Cardiac fibroblast (primary cell): Measurements from ENCODE around the gene GGT5.
"Not testable (repeated sequence)": the region's sequence is repeated elsewhere in the genome, so short reads cannot be mapped to it uniquely, and the experiment has no call there.

Experiments used
- DNase-seq, 2 donors: peaks; one replicate each; pipeline versions ENCODE4 v3.0.0 to v3.0.0-alpha.2; 2010; ENCODE audit warnings: low read depth in 2 of 2
- H3K4me3 ChIP-seq, 2 donors: replicated peaks in 1 of 2; 1 replicate in 1 of 2; 2 replicates in 1 of 2; pipeline ENCODE4 v1.5.1; 2011; ENCODE audit warnings: low read depth in 2 of 2, low read length in 2 of 2, mild to moderate bottlenecking in 2 of 2, moderate library complexity in 1 of 2
- CTCF ChIP-seq: IDR thresholded peaks from one replicate; pipeline ENCODE4 v1.5.1; 2011; ENCODE audit warnings: low read depth, mild to moderate bottlenecking, low read length, inconsistent platforms

The GGT5 gene

GRCh38 chr22:24184057-24184798 lies 60.7 kb downstream of the GGT5 start:
- no peak overlapping the region for H3K4me3 ChIP-seq
- DNase-seq, result no peak
- TF ChIP-seq CTCF, result no peak

GRCh38 chr22:24183321-24184031 lies 61.4 kb downstream of the GGT5 start:
- DNase-seq, result no peak
- TF ChIP-seq CTCF, result no peak
- no peak overlapping the region for H3K4me3 ChIP-seq

- not testable (repeated sequence) for DNase-seq, H3K4me3 ChIP-seq
These were observed 62.0 kb downstream of the GGT5 start for GRCh38 chr22:24182900-24183246.

GRCh38 chr22:24181996-24182899 lies 62.6 kb downstream of the GGT5 start:
- DNase-seq, result no peak
- peak; percentile 22 for TF ChIP-seq CTCF
- H3K4me3 ChIP-seq, result peak overlapping the region in 1 of 2 donors; percentile 30

GRCh38 chr22:24181088-24181995 lies 63.5 kb downstream of the GGT5 start, which contains the start of gene SUSD2:
Gene SUSD2 (plus strand): TSS chr22:24181487. CDS start chr22:24181520, 33 bp downstream.
- TF ChIP-seq CTCF, result no peak
- H3K4me3 ChIP-seq, result peak within 1 kb of the TSS in 1 of 2 donors; percentile 30
- DNase-seq, result peak in 1 of 2 donors; percentile 19

GRCh38 chr22:24180316-24181087 lies 64.4 kb downstream of the GGT5 start:
- no peak for DNase-seq
- no peak overlapping the region for H3K4me3 ChIP-seq
- no peak for TF ChIP-seq CTCF
